ENCODE measurements around the gene SLC12A1.

SLC12A1 gene

DNA sequence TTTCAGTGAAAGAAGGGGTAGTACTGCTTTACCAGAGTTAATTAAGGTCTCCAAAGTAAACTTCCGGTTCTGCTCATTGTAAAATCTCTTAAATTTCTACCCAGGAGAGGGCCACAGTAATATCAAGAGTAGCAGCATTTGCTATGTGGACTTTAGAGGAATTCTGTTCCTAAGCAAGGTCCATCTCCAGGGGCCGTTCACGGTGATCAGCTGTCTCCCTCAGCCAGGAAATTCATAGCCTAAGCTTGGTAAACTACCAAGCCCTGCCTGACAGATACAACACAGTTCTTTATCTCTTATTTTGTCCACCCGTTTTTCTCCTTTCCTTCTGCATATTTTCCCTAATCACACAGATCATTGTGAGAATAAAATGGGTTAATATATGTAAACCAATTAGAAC, 127.4 kb downstream of the SLC12A1 start:
- TF ChIP-seq ARNT (IDR thresholded peaks at IDR 0.05) (no peak), FOXA1 (IDR thresholded peaks at IDR 0.05) (no peak), SP1 (IDR thresholded peaks at IDR 0.05) (no peak), LEF1 (IDR thresholded peaks at IDR 0.05; ENCODE audit: borderline replicate concordance) (no peak), CTBP1 (IDR thresholded peaks at IDR 0.05; ENCODE audit: borderline replicate concordance) (no peak)
- ChIA-PET POLR2A (interaction anchor here (0.8 kb wide), 1 partner anchor 547 kb away, joined by 3 read pairs; no protein-coding TSS in a partner anchor), CTCF (interaction anchor here (0.6 kb wide), 1 partner anchor 1137 kb away, joined by 3 read pairs; no protein-coding TSS in a partner anchor)
- DNase-seq (ENCODE audit: extremely low spot score), result no peak

DNA sequence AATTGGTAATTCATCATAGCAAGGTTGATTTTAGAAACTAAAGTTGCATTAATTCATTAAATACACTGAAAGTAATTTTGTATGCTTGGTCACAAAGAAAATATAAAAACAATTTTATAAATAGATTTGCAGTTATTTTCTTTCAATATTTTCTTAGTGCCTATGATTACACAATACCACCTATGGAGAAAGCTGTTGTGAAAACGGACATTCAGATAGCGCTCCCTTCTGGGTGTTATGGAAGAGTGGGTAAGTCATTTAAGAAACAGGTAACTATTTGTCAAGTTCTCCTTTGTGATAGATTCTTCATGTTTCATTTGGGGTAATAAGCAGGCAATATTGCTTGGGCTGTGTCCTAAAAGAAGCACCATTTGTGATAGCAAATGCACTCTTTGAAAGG, 128.2 kb downstream of the SLC12A1 start:
- ChIA-PET CTCF (interaction anchor here (0.6 kb wide), 1 partner anchor 1138 kb away, joined by 3 read pairs; no protein-coding TSS in a partner anchor), POLR2A (no interaction called here)
- TF ChIP-seq FOXK2 (IDR thresholded peaks at IDR 0.05), result no peak
- no peak for TF ChIP-seq HDGF (IDR thresholded peaks at IDR 0.05; ENCODE audit: borderline replicate concordance)
- TF ChIP-seq FOXM1 (IDR thresholded peaks at IDR 0.05; ENCODE audit: borderline replicate concordance), result no peak
- TF ChIP-seq ELF4 (IDR thresholded peaks at IDR 0.05), result no peak
- TF ChIP-seq, protein P1, sequence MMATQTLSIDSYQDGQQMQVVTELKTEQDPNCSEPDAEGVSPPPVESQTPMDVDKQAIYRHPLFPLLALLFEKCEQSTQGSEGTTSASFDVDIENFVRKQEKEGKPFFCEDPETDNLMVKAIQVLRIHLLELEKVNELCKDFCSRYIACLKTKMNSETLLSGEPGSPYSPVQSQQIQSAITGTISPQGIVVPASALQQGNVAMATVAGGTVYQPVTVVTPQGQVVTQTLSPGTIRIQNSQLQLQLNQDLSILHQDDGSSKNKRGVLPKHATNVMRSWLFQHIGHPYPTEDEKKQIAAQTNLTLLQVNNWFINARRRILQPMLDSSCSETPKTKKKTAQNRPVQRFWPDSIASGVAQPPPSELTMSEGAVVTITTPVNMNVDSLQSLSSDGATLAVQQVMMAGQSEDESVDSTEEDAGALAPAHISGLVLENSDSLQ (IDR thresholded peaks at IDR 0.05), result no peak
- no peak for TF ChIP-seq FOXA1 (IDR thresholded peaks at IDR 0.05)
- no peak for TF ChIP-seq SP1 (IDR thresholded peaks at IDR 0.05)
- no peak for TF ChIP-seq TARDBP (IDR thresholded peaks at IDR 0.05)
- TF ChIP-seq L3MBTL2 (conservative IDR thresholded peaks at IDR 0.05), result no peak
- TF ChIP-seq SUZ12 (IDR thresholded peaks at IDR 0.05), result no peak
- TF ChIP-seq CTBP1 (IDR thresholded peaks at IDR 0.05; ENCODE audit: borderline replicate concordance), result no peak
- TF ChIP-seq NFRKB (IDR thresholded peaks at IDR 0.05), result no peak
- no peak for TF ChIP-seq ZNF384 (IDR thresholded peaks at IDR 0.05)
- no peak for TF ChIP-seq ARNT (IDR thresholded peaks at IDR 0.05)
- DNase-seq (ENCODE audit: extremely low spot score), result no peak

DNA sequence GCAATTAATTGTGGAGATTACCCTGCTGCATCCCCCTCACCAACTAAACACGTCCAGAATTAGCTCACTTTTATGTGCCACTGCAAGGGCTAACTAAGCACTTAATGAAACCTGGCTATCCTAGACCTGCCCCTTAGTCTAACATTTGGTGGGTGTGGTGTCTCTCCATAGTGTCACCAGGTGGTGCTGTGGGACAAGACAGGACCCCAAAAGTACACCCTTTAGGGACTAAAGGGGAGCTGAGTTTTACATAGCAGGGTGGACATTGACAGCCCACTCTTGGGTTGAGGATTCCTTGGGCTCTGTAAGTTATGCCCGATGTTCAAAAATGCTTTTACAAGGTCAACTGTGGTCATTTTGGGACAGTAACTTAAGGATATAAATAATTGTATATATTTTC, 130.8 kb downstream of the SLC12A1 start:
- TF ChIP-seq SUZ12 (IDR thresholded peaks at IDR 0.05) (no peak), BHLHE40 (IDR thresholded peaks at IDR 0.05; ENCODE audit: borderline replicate concordance) (no peak), ARNT (IDR thresholded peaks at IDR 0.05) (no peak), ELF4 (IDR thresholded peaks at IDR 0.05) (no peak), CTBP1 (IDR thresholded peaks at IDR 0.05; ENCODE audit: borderline replicate concordance) (no peak), FOXM1 (IDR thresholded peaks at IDR 0.05; ENCODE audit: borderline replicate concordance) (no peak), L3MBTL2 (conservative IDR thresholded peaks at IDR 0.05) (no peak), HDGF (IDR thresholded peaks at IDR 0.05; ENCODE audit: borderline replicate concordance) (no peak), LEF1 (IDR thresholded peaks at IDR 0.05; ENCODE audit: borderline replicate concordance) (no peak)
- TF ChIP-seq, protein P1 (IDR thresholded peaks at IDR 0.05), result no peak
- CTCF ChIA-PET, result interaction anchor here (0.7 to 0.8 kb wide), 2 partner anchors 15 to 59 kb away, joined by 3 to 5 read pairs; no protein-coding TSS in a partner anchor
- POLR2A ChIA-PET, result no interaction called here
- no peak for DNase-seq (ENCODE audit: extremely low spot score)

DNA sequence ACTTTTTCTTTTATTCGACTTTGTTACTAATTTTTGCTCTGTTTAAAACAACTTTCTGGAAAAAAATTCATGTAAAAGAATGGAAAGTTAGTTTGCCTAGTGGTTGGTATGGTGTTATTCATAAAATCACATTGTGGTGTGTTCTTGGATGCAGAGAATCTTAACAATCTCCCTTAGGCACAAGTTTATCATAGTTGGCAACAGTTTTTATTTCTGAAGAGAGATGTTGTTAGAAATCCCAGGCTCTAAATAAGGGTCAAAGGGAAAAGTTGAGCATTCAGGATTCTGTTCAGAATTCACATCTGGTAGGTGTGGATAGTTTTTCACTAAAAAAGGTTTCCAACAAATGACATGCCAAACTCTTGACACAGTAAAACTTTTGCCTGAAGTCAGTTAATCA, 131.5 kb downstream of the SLC12A1 start:
- TF ChIP-seq BHLHE40 (IDR thresholded peaks at IDR 0.05; ENCODE audit: borderline replicate concordance) (no peak), NFRKB (IDR thresholded peaks at IDR 0.05) (no peak), L3MBTL2 (conservative IDR thresholded peaks at IDR 0.05) (no peak), LEF1 (IDR thresholded peaks at IDR 0.05; ENCODE audit: borderline replicate concordance) (no peak), FOXK2 (IDR thresholded peaks at IDR 0.05) (no peak), ARNT (IDR thresholded peaks at IDR 0.05) (no peak), HDGF (IDR thresholded peaks at IDR 0.05; ENCODE audit: borderline replicate concordance) (no peak), TARDBP (IDR thresholded peaks at IDR 0.05) (no peak), SP1 (IDR thresholded peaks at IDR 0.05) (no peak), CTBP1 (IDR thresholded peaks at IDR 0.05; ENCODE audit: borderline replicate concordance) (no peak), SUZ12 (IDR thresholded peaks at IDR 0.05) (no peak), FOXA1 (IDR thresholded peaks at IDR 0.05) (no peak), ZNF384 (IDR thresholded peaks at IDR 0.05) (no peak), FOXM1 (IDR thresholded peaks at IDR 0.05; ENCODE audit: borderline replicate concordance) (no peak), ELF4 (IDR thresholded peaks at IDR 0.05) (no peak)
- TF ChIP-seq, protein P1 (IDR thresholded peaks at IDR 0.05), result no peak
- DNase-seq (ENCODE audit: extremely low spot score), result no peak
- CTCF ChIA-PET, result no interaction called here
- POLR2A ChIA-PET, result no interaction called here

DNA sequence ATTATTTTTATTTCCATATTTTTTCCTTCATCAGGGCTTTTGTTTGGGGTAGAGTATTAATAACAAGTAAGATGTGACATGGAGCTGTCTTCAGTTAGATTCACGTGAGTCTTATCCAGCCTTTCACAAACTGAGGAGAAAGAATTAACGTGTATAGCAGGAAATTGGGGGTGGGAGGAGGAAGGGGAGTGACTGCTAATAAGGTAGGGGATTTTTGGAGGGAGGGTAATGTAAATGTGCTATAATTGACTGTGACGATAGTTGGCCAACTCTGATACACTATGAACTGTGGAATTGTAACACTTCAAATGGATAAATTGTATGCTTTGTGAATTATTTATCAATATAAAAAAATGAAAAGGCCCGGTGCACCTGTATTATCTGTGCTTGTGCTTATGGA, 134.0 kb downstream of the SLC12A1 start:
- CTCF ChIA-PET, result interaction anchor here (1.3 kb wide), 1 partner anchor 13 kb away, joined by 6 read pairs; no protein-coding TSS in a partner anchor
- POLR2A ChIA-PET, result interaction anchor here (2.1 kb wide), 1 partner anchor 8 kb away, joined by 7 read pairs; the partner anchor contains the start of gene DUT
- TF ChIP-seq SP1 (IDR thresholded peaks at IDR 0.05) (no peak), ZNF384 (IDR thresholded peaks at IDR 0.05) (no peak), SUZ12 (IDR thresholded peaks at IDR 0.05) (no peak), HDGF (IDR thresholded peaks at IDR 0.05; ENCODE audit: borderline replicate concordance) (no peak), CTBP1 (IDR thresholded peaks at IDR 0.05; ENCODE audit: borderline replicate concordance) (no peak), NFRKB (IDR thresholded peaks at IDR 0.05) (no peak)
- TF ChIP-seq, protein P1 (IDR thresholded peaks at IDR 0.05), result no peak
- no peak for DNase-seq (ENCODE audit: extremely low spot score)

DNA sequence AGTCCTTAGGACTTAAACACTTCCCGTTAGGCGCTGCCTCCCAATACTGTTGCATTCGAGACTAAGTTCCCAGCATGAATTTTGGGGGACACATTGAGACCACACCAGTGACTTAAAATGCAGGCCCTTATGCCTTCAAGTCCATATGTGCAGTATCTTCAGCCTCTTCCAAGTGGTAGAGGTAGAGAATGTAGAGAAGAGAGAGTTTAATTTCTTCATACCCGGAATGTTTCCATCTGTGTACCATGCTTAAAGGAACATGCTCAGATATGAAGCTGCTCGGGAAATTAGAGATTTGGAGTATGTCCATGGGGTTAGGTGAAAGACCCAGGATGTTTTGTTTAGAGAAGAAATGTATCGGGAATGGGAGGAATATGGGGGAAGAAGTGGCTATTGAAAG, 137.8 kb downstream of the SLC12A1 start:
- TF ChIP-seq FOXK2 (IDR thresholded peaks at IDR 0.05), result no peak
- no peak for TF ChIP-seq TARDBP (IDR thresholded peaks at IDR 0.05)
- no peak for TF ChIP-seq FOXM1 (IDR thresholded peaks at IDR 0.05; ENCODE audit: borderline replicate concordance)
- TF ChIP-seq SUZ12 (IDR thresholded peaks at IDR 0.05), result no peak
- no peak for TF ChIP-seq SP1 (IDR thresholded peaks at IDR 0.05)
- TF ChIP-seq L3MBTL2 (conservative IDR thresholded peaks at IDR 0.05), result no peak
- TF ChIP-seq FOXA1 (IDR thresholded peaks at IDR 0.05), result no peak
- TF ChIP-seq LEF1 (IDR thresholded peaks at IDR 0.05; ENCODE audit: borderline replicate concordance), result no peak
- no peak for TF ChIP-seq HDGF (IDR thresholded peaks at IDR 0.05; ENCODE audit: borderline replicate concordance)
- no peak for TF ChIP-seq BHLHE40 (IDR thresholded peaks at IDR 0.05; ENCODE audit: borderline replicate concordance)
- TF ChIP-seq ELF4 (IDR thresholded peaks at IDR 0.05), result no peak
- no peak for TF ChIP-seq NFRKB (IDR thresholded peaks at IDR 0.05)
- TF ChIP-seq ARNT (IDR thresholded peaks at IDR 0.05), result no peak
- TF ChIP-seq CTBP1 (IDR thresholded peaks at IDR 0.05; ENCODE audit: borderline replicate concordance), result no peak
- TF ChIP-seq ZNF384 (IDR thresholded peaks at IDR 0.05), result no peak
- TF ChIP-seq, protein P1 (IDR thresholded peaks at IDR 0.05), result no peak
- CTCF ChIA-PET, result no interaction called here
- no peak for DNase-seq (ENCODE audit: extremely low spot score)
- POLR2A ChIA-PET, result no interaction called here

Data from HEK293T (cell line).